ENCODE measurements around the gene FRAT2.

Gene FRAT2

GRCh38 chr10:97321804-97322190, 12.7 kb downstream of the FRAT2 start:
- intact Hi-C loops (cut with DNase I; ENCODE audit: low total_unique reads) = no loop called here
- Histone ChIP-seq H3K27ac (no peak overlapping the region), H3K4me3 (no peak overlapping the region), H3K36me3 (no peaks in the 10 kb centered on the region), H3K9me3 (no peaks in the 10 kb centered on the region), H3K4me1 (peaks cover 0 to 26% (median 20%) of the 10 kb centered on the region in 4 donors), H3K27me3 (no peaks in the 10 kb centered on the region)
- no peak for TF ChIP-seq CTCF (IDR thresholded peaks at IDR 0.05)
- no peak for DNase-seq

GRCh38 chr10:97321032-97321803, 13.3 kb downstream of the FRAT2 start:
- no peak for TF ChIP-seq CTCF (IDR thresholded peaks at IDR 0.05)
- no peaks in the 10 kb centered on the region for H3K27me3 ChIP-seq
- H3K4me3 ChIP-seq = peak overlapping the region; percentile 84 to 85
- no peaks in the 10 kb centered on the region for H3K36me3 ChIP-seq
- intact Hi-C loops (cut with DNase I; ENCODE audit: low total_unique reads) = no loop called here
- H3K9me3 ChIP-seq = no peaks in the 10 kb centered on the region
- H3K27ac ChIP-seq = no peak overlapping the region
- DNase-seq = peak; percentile 66 to 76
- H3K4me1 ChIP-seq = peaks cover 0 to 26% (median 20%) of the 10 kb centered on the region in 4 donors

GRCh38 chr10:97320480-97321031, 14.0 kb downstream of the FRAT2 start:
- no peaks in the 10 kb centered on the region for H3K36me3 ChIP-seq
- no peaks in the 10 kb centered on the region for H3K9me3 ChIP-seq
- intact Hi-C loops (cut with DNase I; ENCODE audit: low total_unique reads) = no loop called here
- DNase-seq = peak in 1 of 2 donors; percentile 67
- H3K27ac ChIP-seq = peak overlapping the region; percentile 84 to 86
- H3K4me3 ChIP-seq = peak overlapping the region; percentile 84 to 85
- peaks cover 0 to 26% (median 20%) of the 10 kb centered on the region in 4 donors for H3K4me1 ChIP-seq
- H3K27me3 ChIP-seq = no peaks in the 10 kb centered on the region
- TF ChIP-seq CTCF (IDR thresholded peaks at IDR 0.05) = no peak

GRCh38 chr10:97319671-97320479, 14.7 kb downstream of the FRAT2 start:
- intact Hi-C loops (cut with DNase I; ENCODE audit: low total_unique reads) = no loop called here
- H3K9me3 ChIP-seq = no peaks in the 10 kb centered on the region
- TF ChIP-seq CTCF (IDR thresholded peaks at IDR 0.05) = no peak
- H3K36me3 ChIP-seq = no peaks in the 10 kb centered on the region
- peak in 1 of 2 donors; percentile 70 for DNase-seq
- peak overlapping the region; percentile 84 to 85 for H3K4me3 ChIP-seq
- peaks cover 0 to 26% (median 20%) of the 10 kb centered on the region in 4 donors for H3K4me1 ChIP-seq
- peak overlapping the region; percentile 84 to 86 for H3K27ac ChIP-seq
- H3K27me3 ChIP-seq = no peaks in the 10 kb centered on the region

- no peaks in the 10 kb centered on the region for H3K9me3 ChIP-seq
- H3K4me3 ChIP-seq = peak within 1 kb of the TSS; percentile 84 to 85
- H3K27me3 ChIP-seq = no peaks in the 10 kb centered on the region
- no peak for TF ChIP-seq CTCF (IDR thresholded peaks at IDR 0.05)
- intact Hi-C loops (cut with DNase I; ENCODE audit: low total_unique reads) = no loop called here
- peak within 1 kb of the TSS; percentile 84 to 86 for H3K27ac ChIP-seq
- no peaks in the 10 kb centered on the region for H3K36me3 ChIP-seq
- H3K4me1 ChIP-seq = peaks cover 0 to 26% (median 20%) of the 10 kb centered on the region in 4 donors
- peak; percentile 91 for DNase-seq
Measured at GRCh38 chr10:97318772-97319651, 15.5 kb downstream of the FRAT2 start, which contains the start of gene FRAT1. TSS of gene FRAT1 (plus strand) at chr10:97319271. CDS start at chr10:97319454, 183 bp downstream.
